HL-60 (cell line): ENCODE data around the gene AFF1.

ENCODE experiments used
- DNase-seq, 2 experiments: peaks; one replicate each; pipeline ENCODE4 v3.0.0-alpha.2; 2010 to 2020; ENCODE audit warnings: low read depth in 1 of 2, low spot score in 1 of 2
- H3K27ac ChIP-seq: fragments of 250-450 bp; sonication (Bioruptor Pico); replicated peaks from 2 replicates; pipeline ENCODE4 v1.5.1; 2020; ENCODE audit warnings: mild to moderate bottlenecking, moderate library complexity
- H3K27me3 ChIP-seq: fragments of 250-450 bp; sonication (Bioruptor Pico); 2 replicates; pipeline ENCODE4 v1.5.1; 2021; ENCODE audit warnings: mild to moderate bottlenecking, moderate library complexity; ENCODE audit not compliant: insufficient read depth, poor library complexity, severe bottlenecking
- H3K4me3 ChIP-seq: replicated peaks from 2 replicates; pipeline ENCODE4 v1.5.1; 2011; ENCODE audit warnings: mild to moderate bottlenecking, control low read depth, low read length; ENCODE audit not compliant: insufficient read depth
- CTCF ChIP-seq: IDR thresholded peaks from one replicate; pipeline ENCODE4 v1.5.1; 2011; ENCODE audit warnings: low read length, control low read depth, inconsistent platforms; ENCODE audit not compliant: insufficient read depth
- GABPA ChIP-seq: IDR thresholded peaks from 2 replicates; pipeline ENCODE4 v1.6.1; 2012; ENCODE audit warnings: low read depth
- POLR2AphosphoS5 ChIP-seq: IDR thresholded peaks from 2 replicates; pipeline ENCODE4 v1.6.1; 2012; ENCODE audit warnings: low read depth
- SPI1 ChIP-seq: IDR thresholded peaks from 2 replicates; pipeline ENCODE4 v1.6.1; 2012; ENCODE audit warnings: low read depth, mild to moderate bottlenecking, borderline replicate concordance
- TF ChIP-seq, protein P1 (sequence below): IDR thresholded peaks from 2 replicates; pipeline ENCODE4 v1.6.1; 2012; ENCODE audit warnings: low read depth; ENCODE audit not compliant: insufficient replicate concordance

AFF1 gene

GRCh38 chr4:86892636-86892960, 42.2 kb upstream of the AFF1 start:
- DNase-seq = no peak
- peak overlapping the region; percentile 85 for H3K4me3 ChIP-seq
- TF ChIP-seq, protein P1, sequence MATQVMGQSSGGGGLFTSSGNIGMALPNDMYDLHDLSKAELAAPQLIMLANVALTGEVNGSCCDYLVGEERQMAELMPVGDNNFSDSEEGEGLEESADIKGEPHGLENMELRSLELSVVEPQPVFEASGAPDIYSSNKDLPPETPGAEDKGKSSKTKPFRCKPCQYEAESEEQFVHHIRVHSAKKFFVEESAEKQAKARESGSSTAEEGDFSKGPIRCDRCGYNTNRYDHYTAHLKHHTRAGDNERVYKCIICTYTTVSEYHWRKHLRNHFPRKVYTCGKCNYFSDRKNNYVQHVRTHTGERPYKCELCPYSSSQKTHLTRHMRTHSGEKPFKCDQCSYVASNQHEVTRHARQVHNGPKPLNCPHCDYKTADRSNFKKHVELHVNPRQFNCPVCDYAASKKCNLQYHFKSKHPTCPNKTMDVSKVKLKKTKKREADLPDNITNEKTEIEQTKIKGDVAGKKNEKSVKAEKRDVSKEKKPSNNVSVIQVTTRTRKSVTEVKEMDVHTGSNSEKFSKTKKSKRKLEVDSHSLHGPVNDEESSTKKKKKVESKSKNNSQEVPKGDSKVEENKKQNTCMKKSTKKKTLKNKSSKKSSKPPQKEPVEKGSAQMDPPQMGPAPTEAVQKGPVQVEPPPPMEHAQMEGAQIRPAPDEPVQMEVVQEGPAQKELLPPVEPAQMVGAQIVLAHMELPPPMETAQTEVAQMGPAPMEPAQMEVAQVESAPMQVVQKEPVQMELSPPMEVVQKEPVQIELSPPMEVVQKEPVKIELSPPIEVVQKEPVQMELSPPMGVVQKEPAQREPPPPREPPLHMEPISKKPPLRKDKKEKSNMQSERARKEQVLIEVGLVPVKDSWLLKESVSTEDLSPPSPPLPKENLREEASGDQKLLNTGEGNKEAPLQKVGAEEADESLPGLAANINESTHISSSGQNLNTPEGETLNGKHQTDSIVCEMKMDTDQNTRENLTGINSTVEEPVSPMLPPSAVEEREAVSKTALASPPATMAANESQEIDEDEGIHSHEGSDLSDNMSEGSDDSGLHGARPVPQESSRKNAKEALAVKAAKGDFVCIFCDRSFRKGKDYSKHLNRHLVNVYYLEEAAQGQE = no peak
- TF ChIP-seq SPI1 (no peak), POLR2AphosphoS5 (no peak), CTCF (no peak), GABPA (no peak)
- no peaks in the 10 kb centered on the region for H3K27me3 ChIP-seq
- H3K27ac ChIP-seq = no peak overlapping the region

- Histone ChIP-seq H3K4me3 (no peak overlapping the region), H3K27ac (no peak overlapping the region), H3K27me3 (no peaks in the 10 kb centered on the region)
- no peak for DNase-seq
- TF ChIP-seq POLR2AphosphoS5 = no peak
- no peak for TF ChIP-seq SPI1
- TF ChIP-seq GABPA = no peak
- TF ChIP-seq CTCF = no peak
- TF ChIP-seq, protein P1 = no peak
These were observed 41.7 kb upstream of the AFF1 start for GRCh38 chr4:86893136-86893535.

- Histone ChIP-seq H3K4me3 (no peak overlapping the region), H3K27me3 (no peaks in the 10 kb centered on the region), H3K27ac (no peak overlapping the region)
- DNase-seq = no peak
- TF ChIP-seq SPI1 (peak; percentile 9; the same call in 1 of the 2 replicates), CTCF (no peak)
- TF ChIP-seq, protein P1 = no peak
These were observed 40.4 kb upstream of the AFF1 start for GRCh38 chr4:86894455-86894854.
